ENCODE data around the gene C2orf76. TPM values are rescaled to one million over a fixed set of nuclear protein-coding genes. Genes with fewer than 3 reads are reported as not detected.

The C2orf76 gene
- polyA plus RNA-seq, 1 donor from 2014 or later = 19.5 TPM

DNA sequence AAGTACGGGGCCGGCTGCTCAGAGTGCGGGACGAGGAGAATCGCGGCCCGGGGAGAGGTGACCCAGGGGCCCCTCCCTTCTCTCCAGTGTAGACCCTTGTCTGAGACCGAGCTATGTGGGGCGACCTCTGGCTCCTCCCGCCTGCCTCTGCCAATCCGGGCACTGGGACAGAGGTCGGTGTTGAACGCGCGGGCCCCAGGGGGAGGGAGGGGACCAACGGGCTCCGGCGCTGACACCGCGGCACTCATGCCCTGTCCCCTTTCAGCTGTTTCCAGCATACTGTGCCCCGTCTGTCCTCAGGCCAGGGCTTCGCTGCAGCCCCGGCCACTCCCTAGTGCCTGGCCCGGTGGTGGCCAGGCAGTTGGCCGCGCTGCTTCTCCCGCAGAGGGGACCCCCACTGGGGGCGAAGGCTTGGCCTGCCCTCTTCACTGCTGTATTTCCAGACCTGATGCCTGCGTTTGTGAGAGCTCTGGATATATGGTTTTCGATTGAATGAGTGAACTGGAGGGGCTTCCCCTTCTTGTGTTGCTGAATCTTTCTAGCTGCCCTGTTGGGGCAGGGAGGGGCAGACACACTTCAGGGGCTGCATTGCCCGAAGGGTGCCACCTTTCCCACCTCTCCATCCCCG is 952 bp upstream of the C2orf76 start:
- Mint-ChIP-seq H3K36me3 (peaks cover 5% of the 10 kb centered on the region), H3K4me3 (peak overlapping the region; percentile 89 to 99 (median 97)), H3K4me1 (peaks cover 21 to 29% (median 23%) of the 10 kb centered on the region in 3 donors), H3K9me3 (no peaks in the 10 kb centered on the region), H3K27ac (peak overlapping the region; percentile 73 to 95 (median 74)), H3K27me3 (no peaks in the 10 kb centered on the region)

DNA sequence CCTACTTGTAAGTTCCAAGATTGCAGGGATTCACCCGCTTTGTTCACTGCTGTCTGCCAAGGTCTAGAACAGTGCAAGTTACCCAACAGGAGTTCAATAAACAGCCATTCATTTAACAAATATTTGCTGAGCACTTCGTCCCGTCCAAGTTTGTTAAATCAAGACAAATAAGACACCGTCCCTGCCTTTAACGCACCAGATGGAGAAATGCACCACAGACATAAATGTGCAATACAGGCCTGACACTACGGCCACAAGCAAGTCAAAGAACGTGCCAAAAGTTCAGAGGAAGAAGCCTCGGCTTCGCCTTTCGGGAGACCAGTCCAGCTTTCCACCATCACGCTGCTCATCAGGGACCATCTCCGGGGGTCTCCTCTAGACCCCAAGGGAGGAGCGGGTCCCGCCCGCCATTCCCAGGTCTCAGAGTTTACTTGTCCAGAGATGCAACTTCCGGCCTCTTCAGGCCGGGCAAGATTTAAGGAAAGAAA is 429 bp downstream of the C2orf76 start:
- Mint-ChIP-seq H3K36me3 (peaks cover 3% of the 10 kb centered on the region), H3K27me3 (no peaks in the 10 kb centered on the region), H3K9me3 (no peaks in the 10 kb centered on the region), H3K4me1 (peaks cover 23 to 38% (median 27%) of the 10 kb centered on the region in 3 donors), H3K4me3 (peak overlapping the region; percentile 89 to 99 (median 97)), H3K27ac (peak overlapping the region; percentile 73 to 95 (median 74))

DNA sequence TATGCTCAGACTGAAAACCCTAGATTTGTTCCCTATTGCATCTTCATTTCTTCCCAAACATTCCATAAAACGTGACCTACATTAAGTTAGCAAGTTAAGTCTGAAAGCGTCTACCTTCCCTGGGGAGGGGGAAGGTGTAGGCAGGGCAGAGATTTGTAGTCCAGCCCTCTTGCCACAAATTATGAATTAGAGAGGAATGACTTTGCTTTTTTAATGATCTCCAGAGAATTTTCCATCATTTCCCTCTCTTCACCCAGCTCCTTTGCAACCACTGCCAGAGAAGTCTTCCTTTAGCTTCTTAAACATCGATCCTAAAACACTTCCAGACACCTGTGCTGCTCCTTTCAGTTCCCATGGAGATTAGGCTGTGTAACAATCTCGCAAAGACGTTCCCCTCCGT is 1.2 kb downstream of the C2orf76 start:
- Mint-ChIP-seq H3K4me3 (peak overlapping the region; percentile 89 to 99 (median 97)), H3K9me3 (no peaks in the 10 kb centered on the region), H3K4me1 (peaks cover 23 to 40% (median 27%) of the 10 kb centered on the region in 3 donors)

DNA sequence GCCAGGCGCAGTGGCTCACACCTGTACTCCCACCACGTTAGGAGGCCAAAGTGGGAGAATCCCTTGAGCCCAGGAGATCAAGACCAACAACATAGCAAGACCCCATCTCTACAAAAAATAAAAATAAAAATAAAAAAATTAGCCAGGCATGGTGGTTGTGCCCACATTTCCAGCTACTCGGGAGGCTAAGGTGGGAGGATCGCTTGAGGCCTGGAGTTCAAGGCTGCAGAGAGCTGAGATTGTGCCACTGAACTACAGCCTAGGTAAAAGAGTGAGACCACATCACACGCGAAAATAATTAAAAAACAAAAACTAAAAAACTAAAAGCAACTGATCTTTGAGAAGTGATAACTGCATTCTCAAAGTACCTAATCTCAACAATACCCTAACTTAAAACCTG is 1.8 kb downstream of the C2orf76 start:
- peaks cover 23 to 40% (median 28%) of the 10 kb centered on the region in 3 donors for H3K4me1 Mint-ChIP-seq
- H3K27ac Mint-ChIP-seq = peak overlapping the region in 2 of 3 donors; percentile 73 to 74
- H3K27me3 Mint-ChIP-seq = no peaks in the 10 kb centered on the region
- H3K9me3 Mint-ChIP-seq = no peaks in the 10 kb centered on the region
- peaks cover 4% of the 10 kb centered on the region for H3K36me3 Mint-ChIP-seq
- peak overlapping the region in 3 of 4 donors; percentile 77 to 98 (median 89) for H3K4me3 Mint-ChIP-seq

More for the DNA sequence above, 1.2 kb downstream of the C2orf76 start:
- H3K27ac Mint-ChIP-seq = peak overlapping the region; percentile 73 to 95 (median 74)
- H3K36me3 Mint-ChIP-seq = peaks cover 4% of the 10 kb centered on the region
- H3K27me3 Mint-ChIP-seq = no peaks in the 10 kb centered on the region

DNA sequence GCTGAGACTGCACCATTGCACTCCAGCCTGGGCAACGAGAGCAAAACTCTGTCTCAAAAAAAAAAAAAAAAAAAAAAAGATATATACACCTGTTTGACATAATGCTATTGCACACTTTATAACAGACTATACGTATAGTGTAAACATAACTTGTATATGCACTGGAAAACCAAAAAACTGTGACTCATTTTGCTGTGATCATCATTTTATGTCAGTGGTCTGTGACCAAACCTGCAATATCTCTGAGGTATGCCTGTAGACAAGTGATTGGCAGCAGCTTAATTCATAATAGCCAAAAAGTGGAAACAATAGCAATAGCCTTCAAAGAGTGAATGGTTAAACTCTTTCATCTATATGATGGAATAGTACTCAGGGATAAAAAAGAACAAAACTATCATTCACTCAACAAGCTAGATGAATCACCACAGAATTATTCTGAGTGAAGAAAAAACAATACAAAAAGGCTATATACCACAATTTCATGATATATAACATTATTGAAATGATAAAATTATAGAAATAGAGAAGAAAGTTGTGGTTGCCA is 6.1 kb downstream of the C2orf76 start:
- Mint-ChIP-seq H3K4me1 (peaks cover 28 to 37% (median 30%) of the 10 kb centered on the region in 3 donors), H3K4me3 (no peak overlapping the region), H3K27me3 (no peaks in the 10 kb centered on the region), H3K27ac (no peak overlapping the region), H3K9me3 (no peaks in the 10 kb centered on the region), H3K36me3 (peaks cover 4% of the 10 kb centered on the region)

DNA sequence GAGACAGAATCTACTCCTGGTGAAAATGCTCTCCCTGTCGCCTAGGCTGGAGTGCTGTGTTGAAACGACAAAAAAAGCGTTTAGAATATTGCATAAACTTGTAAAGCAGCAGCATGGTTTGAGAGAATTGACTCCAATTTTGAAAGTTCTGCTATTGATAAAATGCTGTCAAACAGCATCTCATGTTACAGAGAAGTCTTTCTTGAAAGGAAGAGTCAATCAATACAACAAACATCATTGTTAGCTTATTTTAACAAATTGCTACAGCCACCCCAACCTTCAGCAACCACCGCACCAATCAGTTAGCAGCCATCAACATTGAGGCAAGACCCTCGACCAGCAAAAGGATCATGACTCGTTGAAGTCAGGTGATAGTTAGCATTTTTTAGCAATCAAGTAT is 6.9 kb downstream of the C2orf76 start:
- no peaks in the 10 kb centered on the region for H3K27me3 Mint-ChIP-seq
- H3K4me3 Mint-ChIP-seq = no peak overlapping the region
- H3K27ac Mint-ChIP-seq = no peak overlapping the region
- peaks cover 0 to 1% (median 0%) of the 10 kb centered on the region in 3 donors for H3K9me3 Mint-ChIP-seq
- H3K36me3 Mint-ChIP-seq = peaks cover 4% of the 10 kb centered on the region
- H3K4me1 Mint-ChIP-seq = peaks cover 25 to 36% (median 29%) of the 10 kb centered on the region in 3 donors

DNA sequence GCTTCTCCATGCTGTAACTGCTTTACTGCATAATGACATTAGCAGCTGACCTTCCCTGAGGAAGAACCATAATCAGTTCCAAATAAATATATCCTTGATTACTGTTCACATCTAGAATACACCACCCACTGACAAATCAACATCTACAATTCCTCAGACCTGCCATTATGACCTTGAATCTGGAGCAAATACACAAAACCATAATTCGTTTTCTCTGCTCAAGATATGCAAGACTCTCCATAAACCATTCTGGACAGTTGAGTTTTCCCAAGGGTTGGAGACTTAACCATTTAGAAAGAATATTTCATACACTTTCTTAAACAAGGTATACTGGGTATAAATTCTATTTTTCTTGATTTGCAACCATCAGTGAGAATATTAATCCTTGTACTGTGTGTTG is 11.8 kb downstream of the C2orf76 start:
- no peak overlapping the region for H3K27ac Mint-ChIP-seq
- peaks cover 3% of the 10 kb centered on the region for H3K36me3 Mint-ChIP-seq
- peaks cover 33 to 52% (median 41%) of the 10 kb centered on the region in 3 donors for H3K4me1 Mint-ChIP-seq
- no peak overlapping the region for H3K4me3 Mint-ChIP-seq
- no peaks in the 10 kb centered on the region for H3K27me3 Mint-ChIP-seq
- H3K9me3 Mint-ChIP-seq = peaks cover 0 to 7% (median 3%) of the 10 kb centered on the region in 3 donors

DNA sequence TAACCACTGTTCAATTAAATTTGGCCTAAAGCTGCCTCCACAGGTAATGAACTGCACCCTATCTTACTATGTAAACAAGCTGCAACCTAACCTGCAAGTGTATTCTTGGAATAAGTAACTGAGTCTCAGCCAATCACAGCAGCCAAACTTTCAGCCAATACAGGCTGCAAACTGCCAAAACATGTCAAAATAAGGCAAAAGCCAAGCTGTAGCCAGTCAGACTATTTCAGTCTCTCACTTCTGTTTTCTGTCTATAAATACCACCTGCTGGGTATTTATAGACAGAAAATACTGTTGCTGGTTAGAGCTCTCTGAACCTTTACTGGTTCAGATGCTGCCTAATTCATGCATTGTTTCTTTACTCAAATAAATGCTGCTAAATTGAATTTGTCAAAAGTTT is 14.3 kb downstream of the C2orf76 start:
- Mint-ChIP-seq H3K9me3 (peaks cover 0 to 7% (median 3%) of the 10 kb centered on the region in 3 donors), H3K27me3 (no peaks in the 10 kb centered on the region), H3K4me1 (peaks cover 34 to 48% (median 41%) of the 10 kb centered on the region in 3 donors), H3K4me3 (peak overlapping the region in 2 of 4 donors; percentile 63 to 73), H3K27ac (peak overlapping the region in 1 of 3 donors; percentile 2), H3K36me3 (peaks cover 3% of the 10 kb centered on the region)

DNA sequence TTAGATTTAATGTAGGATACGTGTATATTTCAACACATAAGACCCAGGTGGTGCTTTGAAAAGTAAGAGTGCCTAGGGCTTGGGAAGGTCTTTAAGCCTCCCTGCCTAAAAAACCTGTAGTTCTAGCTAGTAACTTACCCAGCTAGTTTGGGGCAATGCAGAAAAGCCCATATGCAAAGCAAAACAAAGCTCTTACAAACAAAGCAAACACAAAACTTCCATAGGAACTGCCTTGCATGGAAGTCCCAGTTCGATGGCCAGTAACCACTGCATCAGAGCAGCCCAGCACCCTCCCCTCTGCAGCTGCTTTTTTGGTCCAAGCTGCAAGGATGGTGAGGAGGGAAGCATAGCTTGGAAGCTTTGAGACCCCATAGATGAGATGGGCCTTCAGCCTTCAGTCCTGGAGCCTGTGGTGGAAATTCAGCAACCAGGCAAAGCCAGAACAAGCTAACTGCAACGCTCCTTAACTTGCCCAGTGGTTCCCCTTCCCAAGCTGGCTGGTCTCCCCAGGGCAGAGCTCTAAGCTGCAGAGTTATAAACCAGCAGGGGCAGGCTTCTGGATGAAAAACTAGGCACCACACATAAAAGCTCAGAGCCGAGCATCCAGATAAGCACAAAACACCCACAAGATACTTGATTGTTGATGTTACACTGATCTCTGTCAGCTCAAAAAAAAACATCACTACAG is 16.2 kb downstream of the C2orf76 start:
- Mint-ChIP-seq H3K4me1 (peaks cover 25 to 31% (median 28%) of the 10 kb centered on the region in 3 donors), H3K27ac (no peak overlapping the region), H3K36me3 (peaks cover 3% of the 10 kb centered on the region), H3K27me3 (no peaks in the 10 kb centered on the region), H3K4me3 (no peak overlapping the region), H3K9me3 (peaks cover 0 to 7% (median 3%) of the 10 kb centered on the region in 3 donors)

DNA sequence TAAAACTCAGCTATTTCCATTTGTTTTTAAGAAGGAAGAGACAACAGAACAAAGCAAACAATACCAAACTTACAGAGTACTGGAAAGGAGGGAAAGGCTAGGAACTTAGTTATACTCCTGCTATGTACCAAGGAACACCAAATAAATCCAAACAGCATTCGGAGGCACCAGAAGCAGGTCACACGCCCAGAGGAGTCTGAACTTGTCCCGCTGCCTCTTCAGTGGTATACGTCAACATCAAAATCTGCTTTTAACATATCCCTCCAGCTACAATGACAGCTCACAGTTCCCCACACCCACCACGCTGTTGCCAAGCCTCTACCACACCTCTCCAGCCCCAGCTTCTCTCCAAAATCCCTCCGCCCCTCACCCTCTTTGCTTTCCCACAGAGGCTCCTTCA is 17.3 kb downstream of the C2orf76 start:
- no peak overlapping the region for H3K4me3 Mint-ChIP-seq

DNA sequence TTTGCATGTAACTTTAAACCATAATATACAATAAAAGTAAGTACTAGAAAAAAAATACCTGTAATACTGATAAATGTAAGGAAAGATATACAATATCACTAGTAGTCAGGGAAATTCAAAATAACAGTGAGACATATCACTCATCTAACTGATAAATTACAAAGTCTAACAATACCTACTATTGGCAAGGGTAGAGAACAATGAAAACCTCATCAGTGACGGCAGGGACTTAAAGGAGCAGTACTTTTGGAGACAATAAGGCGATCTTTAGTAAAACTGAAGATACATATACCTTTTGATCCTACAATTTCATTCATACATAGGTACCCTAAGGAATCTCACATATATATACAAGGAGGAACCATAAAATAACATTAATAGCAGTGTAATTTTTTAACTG is 24.9 kb downstream of the C2orf76 start:
- H3K4me3 Mint-ChIP-seq = no peak overlapping the region
- peaks cover 11 to 16% (median 15%) of the 10 kb centered on the region in 3 donors for H3K4me1 Mint-ChIP-seq
- H3K27me3 Mint-ChIP-seq = no peaks in the 10 kb centered on the region
- H3K36me3 Mint-ChIP-seq = no peaks in the 10 kb centered on the region
- H3K27ac Mint-ChIP-seq = peak overlapping the region in 1 of 3 donors; percentile 11
- H3K9me3 Mint-ChIP-seq = no peaks in the 10 kb centered on the region

More for the DNA sequence above, 17.3 kb downstream of the C2orf76 start:
- Mint-ChIP-seq H3K36me3 (peaks cover 3% of the 10 kb centered on the region), H3K27me3 (no peaks in the 10 kb centered on the region), H3K27ac (no peak overlapping the region), H3K9me3 (peaks cover 0 to 7% (median 0%) of the 10 kb centered on the region in 3 donors), H3K4me1 (peaks cover 19 to 25% (median 21%) of the 10 kb centered on the region in 3 donors)

DNA sequence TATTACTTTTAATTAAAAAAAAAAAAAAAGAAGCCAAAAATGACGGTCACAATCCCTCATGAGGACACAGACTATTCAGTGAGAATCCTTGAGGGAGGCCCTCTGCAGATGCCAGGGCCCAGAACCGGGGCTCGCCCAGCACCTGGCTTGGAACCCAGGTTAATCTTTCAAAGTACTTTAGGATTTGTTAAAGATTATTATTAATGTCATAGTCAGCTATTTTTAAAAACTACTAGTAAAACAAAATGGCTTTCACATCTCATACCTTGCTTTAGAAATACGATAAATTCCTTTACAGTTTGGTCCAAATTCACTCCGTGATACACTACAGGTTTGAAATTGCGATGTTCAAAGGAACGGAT is 27.1 kb downstream of the C2orf76 start:
- Mint-ChIP-seq H3K36me3 (no peaks in the 10 kb centered on the region), H3K4me3 (peak overlapping the region in 2 of 4 donors; percentile 23 to 68), H3K27me3 (no peaks in the 10 kb centered on the region), H3K9me3 (no peaks in the 10 kb centered on the region), H3K4me1 (peaks cover 11 to 16% (median 15%) of the 10 kb centered on the region in 3 donors), H3K27ac (peak overlapping the region in 1 of 3 donors; percentile 82)

DNA sequence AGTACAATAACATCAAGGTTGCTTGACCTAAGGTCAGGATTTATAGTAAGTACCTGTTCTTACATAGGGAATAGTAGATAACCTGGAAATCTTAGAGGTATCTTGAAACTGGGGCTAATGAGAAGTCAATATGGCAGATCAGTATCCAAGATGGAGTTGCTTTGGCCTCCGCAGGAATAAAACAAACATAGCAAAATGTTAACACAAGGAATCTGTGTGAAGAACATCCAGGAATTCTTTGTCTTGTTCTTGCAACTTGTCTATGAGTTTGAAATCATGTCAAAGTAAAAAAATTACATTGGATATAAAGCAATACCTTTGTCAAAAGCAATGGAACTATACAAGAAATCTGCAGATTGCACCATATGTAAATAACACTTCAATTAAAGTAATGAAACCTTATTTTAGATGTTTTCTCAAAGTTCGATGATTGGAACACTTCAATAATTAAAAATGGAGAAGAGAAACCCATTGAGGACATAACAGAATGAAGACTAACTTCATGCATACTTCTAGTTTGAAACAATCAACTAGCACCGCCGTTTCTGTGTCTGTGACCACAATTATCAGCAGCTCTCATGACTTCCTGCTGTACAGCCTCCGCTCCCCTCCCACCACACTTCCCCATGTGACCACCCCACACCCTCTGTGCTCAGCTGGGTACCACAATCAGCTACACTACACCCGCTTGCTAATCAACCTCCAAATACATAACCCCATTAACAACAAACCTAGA is 27.6 kb downstream of the C2orf76 start:
- peak overlapping the region in 3 of 4 donors; percentile 21 to 68 (median 23) for H3K4me3 Mint-ChIP-seq

DNA sequence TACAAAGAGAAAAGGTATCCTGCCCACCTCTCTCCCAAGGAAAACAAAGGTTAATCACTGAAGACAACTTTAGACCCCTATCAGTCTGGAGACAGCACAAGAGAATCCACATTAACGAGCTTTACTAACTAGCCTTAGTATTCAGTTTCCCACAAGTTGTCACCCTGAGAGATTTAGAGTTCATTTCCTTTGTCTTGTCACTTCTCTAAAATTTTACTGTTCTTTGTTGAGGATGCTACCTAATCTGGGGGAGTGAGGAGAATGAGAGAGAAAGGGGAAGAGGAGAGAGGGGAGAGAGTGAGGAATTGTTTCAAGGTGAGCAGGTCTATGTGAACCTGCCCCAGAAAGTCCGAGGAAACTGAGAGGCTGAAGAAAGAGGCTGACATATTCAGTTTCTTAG is 28.4 kb downstream of the C2orf76 start:
- peaks cover 4% of the 10 kb centered on the region for H3K36me3 Mint-ChIP-seq
- H3K4me3 Mint-ChIP-seq = peak overlapping the region in 1 of 4 donors; percentile 60
- H3K27ac Mint-ChIP-seq = peak overlapping the region in 1 of 3 donors; percentile 34
- H3K4me1 Mint-ChIP-seq = peaks cover 11 to 16% (median 15%) of the 10 kb centered on the region in 3 donors
- H3K9me3 Mint-ChIP-seq = peaks cover 0 to 2% (median 0%) of the 10 kb centered on the region in 3 donors
- H3K27me3 Mint-ChIP-seq = no peaks in the 10 kb centered on the region

More for the DNA sequence above, 27.6 kb downstream of the C2orf76 start:
- peaks cover under 1% of the 10 kb centered on the region for H3K36me3 Mint-ChIP-seq
- no peaks in the 10 kb centered on the region for H3K27me3 Mint-ChIP-seq
- peaks cover 11 to 16% (median 15%) of the 10 kb centered on the region in 3 donors for H3K4me1 Mint-ChIP-seq
- H3K27ac Mint-ChIP-seq = peak overlapping the region in 2 of 3 donors; percentile 32 to 86
- H3K9me3 Mint-ChIP-seq = no peaks in the 10 kb centered on the region

Data from IgD-negative memory B cell (primary cell).